Measurements from ENCODE around the gene NIN.

DNA sequence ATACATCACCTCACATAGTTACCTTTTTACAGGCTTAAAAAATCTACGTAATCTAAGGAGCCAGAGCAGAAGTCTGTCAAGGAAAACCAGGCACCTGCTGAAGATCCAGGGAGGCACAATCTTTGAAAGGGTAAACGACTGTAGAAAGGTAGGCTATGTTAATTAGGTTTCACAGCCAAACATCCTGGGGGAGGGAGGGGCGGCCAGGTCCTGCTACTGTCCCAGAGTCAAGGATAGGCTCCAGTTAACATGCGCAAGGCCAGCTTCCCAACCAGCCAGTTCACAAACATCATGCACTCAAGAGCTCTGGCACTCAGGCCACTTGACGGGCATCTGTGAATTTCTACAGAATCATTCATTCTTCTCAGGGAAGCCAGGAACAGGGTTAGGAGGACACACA lies 22.9 kb downstream of the NIN start:
- TF ChIP-seq, protein P1, sequence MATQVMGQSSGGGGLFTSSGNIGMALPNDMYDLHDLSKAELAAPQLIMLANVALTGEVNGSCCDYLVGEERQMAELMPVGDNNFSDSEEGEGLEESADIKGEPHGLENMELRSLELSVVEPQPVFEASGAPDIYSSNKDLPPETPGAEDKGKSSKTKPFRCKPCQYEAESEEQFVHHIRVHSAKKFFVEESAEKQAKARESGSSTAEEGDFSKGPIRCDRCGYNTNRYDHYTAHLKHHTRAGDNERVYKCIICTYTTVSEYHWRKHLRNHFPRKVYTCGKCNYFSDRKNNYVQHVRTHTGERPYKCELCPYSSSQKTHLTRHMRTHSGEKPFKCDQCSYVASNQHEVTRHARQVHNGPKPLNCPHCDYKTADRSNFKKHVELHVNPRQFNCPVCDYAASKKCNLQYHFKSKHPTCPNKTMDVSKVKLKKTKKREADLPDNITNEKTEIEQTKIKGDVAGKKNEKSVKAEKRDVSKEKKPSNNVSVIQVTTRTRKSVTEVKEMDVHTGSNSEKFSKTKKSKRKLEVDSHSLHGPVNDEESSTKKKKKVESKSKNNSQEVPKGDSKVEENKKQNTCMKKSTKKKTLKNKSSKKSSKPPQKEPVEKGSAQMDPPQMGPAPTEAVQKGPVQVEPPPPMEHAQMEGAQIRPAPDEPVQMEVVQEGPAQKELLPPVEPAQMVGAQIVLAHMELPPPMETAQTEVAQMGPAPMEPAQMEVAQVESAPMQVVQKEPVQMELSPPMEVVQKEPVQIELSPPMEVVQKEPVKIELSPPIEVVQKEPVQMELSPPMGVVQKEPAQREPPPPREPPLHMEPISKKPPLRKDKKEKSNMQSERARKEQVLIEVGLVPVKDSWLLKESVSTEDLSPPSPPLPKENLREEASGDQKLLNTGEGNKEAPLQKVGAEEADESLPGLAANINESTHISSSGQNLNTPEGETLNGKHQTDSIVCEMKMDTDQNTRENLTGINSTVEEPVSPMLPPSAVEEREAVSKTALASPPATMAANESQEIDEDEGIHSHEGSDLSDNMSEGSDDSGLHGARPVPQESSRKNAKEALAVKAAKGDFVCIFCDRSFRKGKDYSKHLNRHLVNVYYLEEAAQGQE (IDR thresholded peaks at IDR 0.05; ENCODE audit: low read depth), result no peak
- TF ChIP-seq EGR1 (IDR thresholded peaks at IDR 0.05) (no peak), EP300 (IDR thresholded peaks at IDR 0.05; ENCODE audit: borderline replicate concordance) (no peak), RAD21 (IDR thresholded peaks at IDR 0.05; ENCODE audit: low read depth) (no peak), CREB1 (IDR thresholded peaks at IDR 0.05; ENCODE audit: low read depth) (no peak)

Measured in Ishikawa (cell line).